GM12878 (cell line): Measurements from ENCODE around the gene NPAS3. TPM values are rescaled to one million over a fixed set of nuclear protein-coding genes. Genes with fewer than 3 reads are reported as not detected.
A peak's percentile ranks its signal among the peaks of the same experiment; 100 is the strongest.

Source experiments
- ATAC-seq: fragments of 200-7000 bp; cut with Tn5 transposase; 3 replicates; pipeline ENCODE4 v1.9.1; 2020; ENCODE audit warnings: mild to moderate bottlenecking, moderate library complexity
- BruUV-seq: library from RNA; stranded (reverse); fragments of 400-500 nt; replicated peaks from 2 replicates; lab custom pipeline; 2021; lab: Mats Ljungman, UMichigan
- CTCF ChIA-PET: fragments of 300-600 bp; sonication (Branson Sonifier 250); formaldehyde crosslinking; extraction: SDS; loops from one replicate; lab custom pipeline; 2021; ENCODE audit warnings: inconsistent platforms; lab: Yijun Ruan, JAX
- POLR2A ChIA-PET: fragments of 350-600 bp; formaldehyde crosslinking; extraction: SDS; loops from one replicate; lab custom pipeline; 2021; ENCODE audit warnings: inconsistent platforms; lab: Charles Lee
- RAD21 ChIA-PET: fragments of 300-600 bp; sonication (Branson Sonifier 250); formaldehyde crosslinking; loops from one replicate; lab custom pipeline; 2023; ENCODE audit warnings: antibody characterized with exemption; ENCODE audit not compliant: unreplicated experiment; lab: Charles Lee
- SMC1A ChIA-PET: fragments of 300-600 bp; sonication (Branson Sonifier 250); formaldehyde crosslinking; loops from one replicate; lab custom pipeline; 2023; ENCODE audit not compliant: unreplicated experiment, uncharacterized antibody; lab: Charles Lee
- DNase-seq: peaks from one replicate; pipeline ENCODE4 v3.0.0-alpha.2; 2011; ENCODE audit warnings: low read depth, low spot score
- FAIRE-seq: peaks from 3 replicates; lab custom pipeline; 2011; peaks lifted over from hg19 to GRCh38; lab: Jason Lieb, UNC
- H2AFZ ChIP-seq: 2 replicates; pipeline ENCODE4 v1.6.0; 2011; ENCODE audit warnings: low read depth, low read length, control low read depth; ENCODE audit not compliant: control insufficient read depth
- H3K27ac ChIP-seq: 2 replicates; pipeline ENCODE4 v1.5.1; 2011; ENCODE audit warnings: control low read depth; ENCODE audit not compliant: control insufficient read depth, insufficient read depth
- H3K27me3 ChIP-seq, 2 experiments: replicated peaks in 1 of 2; 2 replicates each; pipeline versions ENCODE4 v1.6.0 to v1.6.1; 2011; ENCODE audit warnings: low read length in 1 of 2; ENCODE audit not compliant: control insufficient read depth in 2 of 2, insufficient read depth in 2 of 2
- H3K36me3 ChIP-seq, 2 experiments: 2 replicates each; pipeline ENCODE4 v1.5.1; 2011; ENCODE audit warnings: low read length in 1 of 2; ENCODE audit not compliant: control insufficient read depth in 2 of 2, insufficient read depth in 2 of 2
- H3K4me1 ChIP-seq: 2 replicates; pipeline ENCODE4 v1.6.1; 2011; ENCODE audit warnings: mild to moderate bottlenecking, low read length, moderate library complexity, mixed read lengths; ENCODE audit not compliant: control insufficient read depth, insufficient read depth
- H3K4me2 ChIP-seq: 2 replicates; pipeline ENCODE4 v1.6.0; 2011; ENCODE audit warnings: control low read depth; ENCODE audit not compliant: control insufficient read depth, insufficient read depth
- H3K4me3 ChIP-seq: fragments of 200-600 bp; sonication (generic); 2 replicates; pipeline ENCODE4 v1.5.1; 2016
- H3K79me2 ChIP-seq: 2 replicates; pipeline ENCODE4 v1.6.0; 2011; ENCODE audit warnings: low read length; ENCODE audit not compliant: control insufficient read depth, insufficient read depth
- H3K9ac ChIP-seq: 2 replicates; pipeline ENCODE4 v1.8.0; 2011; ENCODE audit warnings: low read length, control low read depth, mixed read lengths; ENCODE audit not compliant: control insufficient read depth, insufficient read depth
- H3K9me3 ChIP-seq: replicated peaks from 3 replicates; pipeline ENCODE4 v1.5.1; 2011; ENCODE audit warnings: mild to moderate bottlenecking, low read length; ENCODE audit not compliant: control insufficient read depth, insufficient read depth
- H4K20me1 ChIP-seq: 2 replicates; pipeline ENCODE4 v1.6.0; 2011; ENCODE audit not compliant: control insufficient read depth, insufficient read depth
- BMI1 ChIP-seq: fragments of 450-650 bp; IDR thresholded peaks from 2 replicates; pipeline ENCODE4 v1.6.1; 2016; ENCODE audit warnings: mild to moderate bottlenecking, moderate library complexity, borderline replicate concordance
- CHD4 ChIP-seq: fragments of 200-600 bp; sonication (generic); IDR thresholded peaks from 2 replicates; pipeline ENCODE4 v1.6.1; 2016; ENCODE audit warnings: mild to moderate bottlenecking
- EED ChIP-seq: sonication (generic); IDR thresholded peaks from 2 replicates; pipeline ENCODE4 v1.6.1; 2016; ENCODE audit warnings: antibody characterized with exemption, low read depth
- MTA2 ChIP-seq: fragments of 450-650 bp; IDR thresholded peaks from 2 replicates; pipeline ENCODE4 v1.6.1; 2016; ENCODE audit warnings: low read depth, mild to moderate bottlenecking, moderate library complexity
- MTA3 ChIP-seq: IDR thresholded peaks from 2 replicates; pipeline ENCODE4 v1.6.1; 2012; ENCODE audit warnings: low read length, inconsistent platforms, borderline replicate concordance
- NFIC ChIP-seq: IDR thresholded peaks from 2 replicates; pipeline ENCODE4 v1.6.1; 2012; ENCODE audit warnings: low read depth, mild to moderate bottlenecking, inconsistent platforms, low read length, moderate library complexity
- SMAD1 ChIP-seq: fragments of 450-650 bp; IDR thresholded peaks from 2 replicates; pipeline ENCODE4 v1.6.1; 2018; ENCODE audit warnings: mild to moderate bottlenecking, low read depth; ENCODE audit not compliant: partially characterized antibody
- YY1 ChIP-seq: IDR thresholded peaks from 2 replicates; pipeline ENCODE4 v1.6.1; 2011; ENCODE audit warnings: low read depth, mild to moderate bottlenecking, low read length
- ZNF687 ChIP-seq: fragments of 450-650 bp; IDR thresholded peaks from 2 replicates; pipeline ENCODE4 v1.6.1; 2017; ENCODE audit warnings: mild to moderate bottlenecking, moderate library complexity
- WGBS: methylation state at CpG from one replicate; pipeline ENCODE4 v1.1.6; 2016; ENCODE audit warnings: low lambda C conversion rate; ENCODE audit not compliant: insufficient replicate concordance, insufficient coverage; ENCODE audit errors: missing lambda C conversion rate; 5-methylcytosine and 5-hydroxymethylcytosine counted together
- in situ Hi-C: fragments of 300-500 bp; cut with MboI; formaldehyde crosslinking; loops from 9 replicates; pipeline ENCODE4 v1.14.3; 2018; ENCODE audit warnings: mixed read lengths
- intact Hi-C: fragments of 100-400 bp; cut with micrococcal nuclease; formaldehyde crosslinking; loops from one replicate; pipeline ENCODE4 v1.14.2; 2022; ENCODE audit not compliant: unreplicated experiment
- polyA plus RNA-seq, 11 experiments: library from polyadenylated mRNA; depleted of rRNA in 4 of 11; unstranded in 6 of 11; stranded (reverse) in 5 of 11; fragments of >200 nt; fragmentation: Nextera tagmentation in 4 of 11; fragmentation: Illumina TruSeq in 1 of 11; extraction: Ambion mirVana in 4 of 11; extraction: Trizol in 1 of 11; gene quantifications; 1 replicate in 1 of 11; 2 replicates in 10 of 11; pipeline versions ENCODE4 v1.2.1 to v1.2.3, GENCODE V29; 2011 to 2016; ENCODE audit warnings: inconsistent platforms in 2 of 11, missing spikeins in 2 of 11, low read depth in 1 of 11
- total RNA-seq, 4 experiments: library from RNA; depleted of rRNA in 3 of 4; stranded (reverse); fragments of >200 nt in 3 of 4; fragmentation: Illumina TruSeq in 1 of 4; extraction: Trizol in 1 of 4; gene quantifications; 2 replicates each; pipeline versions ENCODE4 v1.2.1 to v1.2.3, GENCODE V29; 2013 to 2021

The NPAS3 gene
- total and polyA plus RNA-seq, 10 of the 15 experiments (the other 5 are each of a cell fraction or from before 2014, with no cell fraction given), result under 0.01 to 2.7 (median 0.03) TPM; not detected in 6

GRCh38 chr14:33634631-33635030 lies 696.0 kb downstream of the NPAS3 start:
- Histone ChIP-seq H3K27ac (no peak overlapping the region), H3K79me2 (no peaks in the 10 kb centered on the region), H3K4me2 (no peak overlapping the region), H3K36me3 (no peaks in the 10 kb centered on the region), H2AFZ (no peak overlapping the region), H3K9ac (no peak overlapping the region), H3K4me3 (no peak overlapping the region), H3K4me1 (no peaks in the 10 kb centered on the region), H3K27me3 (no peaks in the 10 kb centered on the region), H4K20me1 (no peaks in the 10 kb centered on the region), H3K9me3 (no peaks in the 10 kb centered on the region)
- TF ChIP-seq NFIC (no peak), MTA3 (no peak)
- DNase-seq, result no peak
- in situ Hi-C loops, result no loop called here
- SMC1A ChIA-PET, result interaction anchor here (0.6 to 9.7 kb wide), 2 partner anchors 11 to 40 kb away, joined by 3 to 61 read pairs; no protein-coding TSS in a partner anchor
- ATAC-seq, result no peak
- no TSS peak for BruUV-seq
- no peak for FAIRE-seq
- POLR2A ChIA-PET, result no interaction called here
- intact Hi-C loops, result no loop called here
- CTCF ChIA-PET, result no interaction called here
- 0% methylated on average over 3 of the region's 3 CpGs for WGBS
- RAD21 ChIA-PET, result interaction anchor here (0.8 kb wide), 1 partner anchor 12 kb away, joined by 3 read pairs; no protein-coding TSS in a partner anchor

- 27% methylated on average over 4 of the region's 4 CpGs for WGBS
- POLR2A ChIA-PET, result interaction anchor here (0.5 to 2.0 kb wide), 5 partner anchors 9 to 114 kb away, joined by 3 to 9 read pairs (median 4); no protein-coding TSS in a partner anchor
- RAD21 ChIA-PET, result interaction anchor here (1.1 to 1.6 kb wide), 5 partner anchors 24 to 125 kb away, joined by 3 to 5 read pairs (median 4); no protein-coding TSS in a partner anchor
- FAIRE-seq (no peak), DNase-seq (no peak), ATAC-seq (no peak)
- intact Hi-C loops, result no loop called here
- no peaks in the 10 kb centered on the region for H3K79me2 ChIP-seq
- no peaks in the 10 kb centered on the region for H3K27me3 ChIP-seq
- no TSS peak for BruUV-seq
- H2AFZ ChIP-seq, result no peak overlapping the region
- no peak overlapping the region for H3K4me2 ChIP-seq
- no peaks in the 10 kb centered on the region for H3K36me3 ChIP-seq
- no peaks in the 10 kb centered on the region for H4K20me1 ChIP-seq
- no peaks in the 10 kb centered on the region for H3K4me1 ChIP-seq
- SMC1A ChIA-PET, result interaction anchor here (0.8 to 9.7 kb wide), 10 partner anchors 9 to 131 kb away, joined by 3 to 61 read pairs (median 4); no protein-coding TSS in a partner anchor
- H3K9ac ChIP-seq, result no peak overlapping the region
- no peak overlapping the region for H3K4me3 ChIP-seq
- no peaks in the 10 kb centered on the region for H3K9me3 ChIP-seq
- no peak overlapping the region for H3K27ac ChIP-seq
- in situ Hi-C loops, result no loop called here
- CTCF ChIA-PET, result interaction anchor here (0.7 to 1.3 kb wide), 3 partner anchors 18 to 156 kb away, joined by 3 read pairs; no protein-coding TSS in a partner anchor
- TF ChIP-seq YY1, result no peak
- 0 out of 2 replicates have a peak, but pooled peaks have one; percentile 13 for TF ChIP-seq MTA2
- no peak for TF ChIP-seq SMAD1
- no peak for TF ChIP-seq ZNF687
- TF ChIP-seq BMI1, result no peak
- no peak for TF ChIP-seq EED
- no peak for TF ChIP-seq CHD4
- TF ChIP-seq NFIC, result no peak
Measured at GRCh38 chr14:33636716-33637115, 698.0 kb downstream of the NPAS3 start.
